ENCODE measurements around the gene BTN2A1. TPM values are rescaled to one million over a fixed set of nuclear protein-coding genes. Genes with fewer than 3 reads are reported as not detected.

The BTN2A1 gene
- total and polyA plus RNA-seq, 2 of the 13 experiments (the other 11 are each of a cell fraction or from before 2014, with no cell fraction given) = 16.4 to 30.4 TPM

GRCh38 chr6:26489996-26490964 lies 32.5 kb downstream of the BTN2A1 start:
- ChIA-PET POLR2A (no interaction called here), CTCF (ENCODE audit: low intra/inter-chr PET ratio, low total read pairs) (no interaction called here)
- no TSS peak for BruUV-seq (replicated peaks)
- Histone ChIP-seq H2AFZ (ENCODE audit: low read length) (no peak overlapping the region), H3K27ac (ENCODE audit: extremely low read length, insufficient read depth, low read length) (no peak overlapping the region), H3K9me3 (ENCODE audit: low read length) (no peaks in the 10 kb centered on the region), H3K36me3 (replicated peaks in 1 of 2; ENCODE audit: control insufficient read depth in 1 of 2, insufficient read depth in 2 of 2, low read length in 2 of 2) (no peaks in the 10 kb centered on the region), H3K4me3 (replicated peaks in 1 of 3; ENCODE audit: insufficient read depth in 1 of 3, low read depth in 2 of 3, low read length in 3 of 3) (no peak overlapping the region), H3K4me2 (ENCODE audit: low read depth, low read length) (peak overlapping the region; percentile 14; the same call in 1 of the 2 replicates), H3K9ac (ENCODE audit: insufficient read depth, low read depth, low read length) (no peak overlapping the region), H3K4me1 (ENCODE audit: insufficient read depth, low read length) (peaks cover 21% of the 10 kb centered on the region), H3K27me3 (ENCODE audit: control insufficient read depth in 1 of 2, insufficient read depth in 2 of 2, low read length in 2 of 2) (0 out of 5 replicates have a peak, but pooled peaks cover 0 to 10% of the 10 kb centered on the region in 2 experiments), H4K20me1 (ENCODE audit: insufficient read depth, low read length) (no peaks in the 10 kb centered on the region), H3K79me2 (ENCODE audit: insufficient read depth, low read length) (no peaks in the 10 kb centered on the region)
- TF ChIP-seq MIER2 (CRISPR knock-in tag; IDR thresholded peaks at IDR 0.05) = no peak
- TF ChIP-seq KLF11 (CRISPR knock-in tag; IDR thresholded peaks at IDR 0.05) = no peak
- no peak for TF ChIP-seq NONO (IDR thresholded peaks at IDR 0.05)
- no peak for TF ChIP-seq NONO (CRISPR knock-in tag; conservative IDR thresholded peaks at IDR 0.05)
- no peak for TF ChIP-seq ZNF703 (CRISPR knock-in tag; IDR thresholded peaks at IDR 0.05; ENCODE audit: borderline replicate concordance)
- no peak for TF ChIP-seq RFX3 (CRISPR knock-in tag; IDR thresholded peaks at IDR 0.05)
- no peak for TF ChIP-seq CSRNP2 (CRISPR knock-in tag; conservative IDR thresholded peaks at IDR 0.05; ENCODE audit: low read depth)
- TF ChIP-seq ESRRA (CRISPR knock-in tag; IDR thresholded peaks at IDR 0.05; ENCODE audit: low read depth) = no peak
- no peak for TF ChIP-seq ZNF407 (CRISPR knock-in tag; IDR thresholded peaks at IDR 0.05; ENCODE audit: not compliant biosample characterization)
- no peak for TF ChIP-seq ZBTB38 (CRISPR knock-in tag; IDR thresholded peaks at IDR 0.05)
- TF ChIP-seq ZNF232 (CRISPR knock-in tag; IDR thresholded peaks at IDR 0.05; ENCODE audit: borderline replicate concordance) = no peak
- no peak for TF ChIP-seq REXO4 (CRISPR knock-in tag; IDR thresholded peaks at IDR 0.05; ENCODE audit: borderline replicate concordance)
- no peak for TF ChIP-seq AGO1 (IDR thresholded peaks at IDR 0.05; ENCODE audit: low read depth, low read length, poor library complexity, severe bottlenecking)
- in situ Hi-C loops (cut with HindIII; ENCODE audit: extremely low pct_ligation_motif_present, low pct_unique_long_range_greater_than_20kb) = no loop called here
- ATAC-seq (no peak), FAIRE-seq (no peak), DNase-seq (ENCODE audit: low spot score) (no peak)
- 38% methylated on average over 8 of the region's 8 CpGs for WGBS (ENCODE audit: low lambda C conversion rate)
- intact Hi-C loops (cut with micrococcal nuclease; ENCODE audit: unreplicated experiment) = no loop called here
